GM18526 (cell line): ENCODE results near the gene EXOC6B.

Experiments
- POLR2A ChIP-seq: IDR thresholded peaks from 3 replicates; pipeline ENCODE4 v1.6.1; 2011; ENCODE audit not compliant: insufficient read length; ENCODE audit errors: extremely low read depth

EXOC6B gene

DNA sequence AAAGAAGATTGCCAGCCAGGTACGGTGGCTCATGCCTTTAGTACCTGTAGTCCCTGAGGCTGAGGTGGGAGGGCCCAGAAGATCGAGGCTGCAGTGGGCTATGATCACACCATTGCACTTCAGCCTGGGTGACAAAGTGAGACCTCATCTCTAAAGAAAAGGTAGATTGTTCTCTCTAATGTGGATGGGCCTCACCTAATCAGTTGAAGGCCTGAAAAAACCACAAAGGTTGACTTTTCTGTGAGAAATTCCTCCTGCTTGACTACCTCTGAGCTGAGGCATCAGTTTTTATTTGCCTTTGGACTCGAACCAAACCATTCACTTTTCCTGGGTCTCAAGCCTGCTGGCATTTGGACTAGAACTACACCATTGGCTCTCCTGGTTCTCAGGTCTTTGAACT is 536.1 kb downstream of the EXOC6B start:
- no peak for TF ChIP-seq POLR2A

DNA sequence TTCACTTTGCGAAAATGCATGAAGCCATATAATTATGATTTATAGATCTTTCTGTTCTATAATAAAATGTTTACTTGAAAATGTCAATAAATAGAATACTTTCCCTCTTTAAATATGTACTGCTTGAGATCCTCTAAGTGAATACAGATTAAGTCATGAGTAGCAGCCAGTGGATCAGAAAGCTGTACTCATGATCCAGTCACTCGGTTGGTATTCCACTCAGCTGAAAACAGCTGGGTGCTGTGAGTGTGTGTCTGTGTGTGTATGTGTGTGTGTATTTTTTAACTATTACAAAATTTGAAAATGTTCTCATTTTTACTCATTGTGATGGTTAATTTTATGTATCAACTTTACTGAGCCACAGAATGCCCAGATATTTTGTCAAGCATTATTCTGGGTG is 536.5 kb downstream of the EXOC6B start:
- no peak for TF ChIP-seq POLR2A

DNA sequence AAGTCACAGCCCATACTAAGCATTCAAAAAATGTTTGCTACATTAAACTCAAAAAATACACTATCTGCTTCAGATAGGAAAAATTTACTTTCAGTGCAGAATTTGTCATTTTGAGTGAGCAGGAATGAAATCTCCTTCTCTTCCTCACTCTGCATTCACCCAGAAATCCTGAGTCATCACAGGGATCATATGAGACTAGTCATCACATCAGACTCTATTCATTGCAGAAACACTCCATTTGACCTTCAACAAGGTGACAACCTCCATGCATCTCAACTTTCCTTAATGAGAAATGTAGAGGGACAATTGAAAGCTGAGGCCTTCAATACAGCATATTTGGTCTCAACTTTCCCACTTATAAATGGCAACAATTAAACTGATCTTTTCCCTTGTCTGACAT is 547.8 kb downstream of the EXOC6B start:
- TF ChIP-seq POLR2A, result no peak

DNA sequence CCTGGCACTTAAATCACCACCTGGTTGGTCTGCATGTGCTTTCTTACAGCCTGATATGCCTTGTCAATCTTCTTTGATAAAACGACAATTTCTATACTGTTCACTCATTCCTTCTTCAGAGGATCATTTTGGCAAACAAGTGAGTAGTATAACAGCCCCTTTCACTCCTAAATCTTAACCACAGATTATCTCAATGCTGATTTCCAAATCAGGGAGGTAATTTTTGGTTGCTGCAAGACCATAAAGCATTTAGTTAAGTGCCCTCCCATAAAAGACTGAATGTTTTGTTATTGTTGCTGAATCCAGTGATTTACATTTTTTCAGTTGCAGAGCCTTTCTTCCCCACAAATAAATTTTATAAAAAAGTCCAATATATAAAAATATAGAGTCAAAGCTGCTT is 549.0 kb downstream of the EXOC6B start:
- TF ChIP-seq POLR2A, result no peak

DNA sequence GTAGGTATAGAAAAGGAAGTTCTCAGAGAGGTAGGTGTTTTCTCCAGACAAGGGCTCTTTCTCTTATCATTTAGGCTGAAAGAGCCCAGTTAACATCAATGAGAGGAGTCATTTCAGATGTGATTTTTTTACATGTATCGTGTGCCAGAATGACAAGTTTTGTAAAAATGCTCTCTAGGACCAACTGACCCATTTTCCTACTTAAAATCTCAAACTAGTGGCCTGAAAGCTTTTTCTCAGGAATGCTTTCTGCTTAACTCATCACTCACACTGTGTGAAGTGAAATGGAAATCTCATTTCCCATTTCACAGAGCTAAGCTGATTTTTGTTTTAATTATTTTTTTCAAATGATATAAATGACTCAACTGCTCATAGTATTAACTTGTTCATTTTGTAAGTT is 549.5 kb downstream of the EXOC6B start:
- no peak for TF ChIP-seq POLR2A

DNA sequence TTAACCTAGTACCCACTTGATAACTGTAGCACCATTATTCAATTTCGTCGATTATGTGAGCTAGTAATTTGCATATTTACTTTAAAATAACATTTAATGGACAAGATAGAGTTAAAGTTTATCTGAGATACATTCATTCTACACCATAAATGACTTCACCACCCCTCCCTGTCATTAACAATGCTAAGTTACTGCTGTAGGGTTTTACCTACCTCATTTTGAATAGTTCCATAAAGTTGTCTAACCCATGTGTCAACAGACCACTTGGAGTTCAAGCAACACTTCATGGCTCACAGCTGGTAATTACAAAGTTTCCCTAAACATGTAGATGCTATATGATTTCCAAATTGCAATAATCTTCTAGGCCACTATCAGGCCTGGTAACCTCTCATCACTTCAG is 550.7 kb downstream of the EXOC6B start:
- TF ChIP-seq POLR2A, result no peak

DNA sequence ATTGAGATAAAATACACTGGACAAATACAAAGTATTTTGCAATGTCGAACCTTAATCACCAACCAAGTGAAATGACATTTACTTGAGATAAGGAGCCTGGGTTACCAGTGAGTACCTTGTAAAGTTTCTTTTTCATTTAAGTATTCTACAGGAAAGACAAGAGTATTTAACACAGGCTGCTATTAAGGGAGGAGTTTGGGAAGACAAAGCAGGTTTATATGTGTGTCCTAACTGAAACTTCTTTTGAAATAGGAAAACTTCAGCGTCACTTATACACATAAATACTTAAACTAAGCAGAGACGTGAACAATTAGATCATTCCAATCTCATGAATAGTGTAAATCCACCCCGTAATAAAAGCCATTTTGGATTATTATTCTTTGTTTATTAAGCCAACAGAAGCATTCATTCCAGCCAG is 551.4 kb downstream of the EXOC6B start:
- TF ChIP-seq POLR2A, result no peak

DNA sequence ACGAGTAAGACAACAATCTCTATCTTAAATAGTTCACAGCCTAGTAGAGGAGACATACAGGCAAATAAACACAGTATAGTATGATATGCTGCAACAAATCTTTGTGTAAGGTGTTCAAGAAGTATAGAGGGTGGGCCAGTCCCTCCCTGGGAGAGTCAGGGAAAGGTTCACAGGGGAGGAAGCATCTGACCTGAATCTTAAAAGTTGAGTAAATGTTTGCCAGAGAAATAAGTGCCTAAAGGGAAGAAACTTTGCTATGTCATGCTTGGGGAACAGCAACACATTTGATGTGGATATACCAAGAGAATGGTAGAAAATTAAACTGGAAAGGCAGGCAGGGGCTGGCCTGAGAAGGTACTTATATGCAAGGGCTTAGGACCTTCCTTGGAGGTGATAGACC is 552.4 kb downstream of the EXOC6B start:
- no peak for TF ChIP-seq POLR2A

DNA sequence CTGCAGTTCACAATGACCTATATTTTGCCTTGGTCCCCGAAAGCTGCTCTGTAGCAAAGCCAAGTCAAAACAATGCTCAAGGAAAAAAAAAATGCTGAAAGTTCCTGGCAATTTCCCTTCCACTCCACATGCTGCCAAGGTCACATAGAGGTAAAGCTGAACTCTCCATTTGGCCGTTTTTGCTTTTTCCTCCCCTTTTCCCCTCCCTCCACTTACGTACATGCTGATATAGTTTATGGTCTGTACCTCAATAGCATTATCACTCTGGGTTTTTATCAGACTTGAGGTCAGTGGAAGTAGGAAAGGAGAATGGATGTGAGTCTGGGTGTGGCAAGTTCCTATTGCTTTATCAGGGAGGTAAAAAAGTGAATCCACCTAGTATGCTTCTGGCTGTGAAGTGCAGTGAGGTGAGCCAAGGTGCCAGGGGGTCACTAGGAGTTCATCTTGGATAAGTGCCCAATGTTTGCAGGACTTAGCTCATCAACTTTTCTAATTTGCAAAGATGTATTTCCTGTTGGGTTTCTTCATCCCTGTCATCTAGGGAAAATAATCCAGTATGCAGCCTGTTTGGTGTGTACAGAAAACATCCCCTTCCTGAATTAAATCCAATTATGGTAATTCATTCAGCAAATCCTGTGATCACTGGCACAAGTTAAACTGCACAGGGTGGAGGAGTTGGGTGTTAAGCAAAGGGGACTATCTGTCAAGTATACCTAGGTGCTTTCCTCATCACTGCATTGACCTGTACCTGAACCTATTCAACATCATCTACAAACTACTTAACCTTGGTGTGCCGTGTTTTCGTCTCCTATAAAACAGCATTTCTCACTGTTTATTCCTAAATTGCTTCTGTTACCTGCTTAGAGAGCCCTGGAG is 553.8 kb downstream of the EXOC6B start:
- no peak for TF ChIP-seq POLR2A

DNA sequence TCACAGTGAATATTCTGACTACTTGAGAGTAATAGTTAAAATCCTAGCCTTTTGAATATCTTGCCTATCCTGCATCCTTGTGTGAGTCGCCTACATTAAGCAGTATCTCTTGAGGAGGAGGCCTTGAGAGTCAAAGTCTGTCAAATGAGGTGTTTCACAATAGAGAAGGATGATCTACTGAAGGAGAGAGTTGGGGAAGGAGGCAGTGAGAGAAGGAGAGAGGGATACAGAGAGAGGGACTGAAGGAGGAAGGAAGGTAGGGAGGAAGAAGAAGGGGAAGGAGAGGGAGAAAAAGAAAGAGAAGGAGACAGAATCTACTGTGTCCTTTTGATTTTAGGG is 554.6 kb downstream of the EXOC6B start:
- no peak for TF ChIP-seq POLR2A

DNA sequence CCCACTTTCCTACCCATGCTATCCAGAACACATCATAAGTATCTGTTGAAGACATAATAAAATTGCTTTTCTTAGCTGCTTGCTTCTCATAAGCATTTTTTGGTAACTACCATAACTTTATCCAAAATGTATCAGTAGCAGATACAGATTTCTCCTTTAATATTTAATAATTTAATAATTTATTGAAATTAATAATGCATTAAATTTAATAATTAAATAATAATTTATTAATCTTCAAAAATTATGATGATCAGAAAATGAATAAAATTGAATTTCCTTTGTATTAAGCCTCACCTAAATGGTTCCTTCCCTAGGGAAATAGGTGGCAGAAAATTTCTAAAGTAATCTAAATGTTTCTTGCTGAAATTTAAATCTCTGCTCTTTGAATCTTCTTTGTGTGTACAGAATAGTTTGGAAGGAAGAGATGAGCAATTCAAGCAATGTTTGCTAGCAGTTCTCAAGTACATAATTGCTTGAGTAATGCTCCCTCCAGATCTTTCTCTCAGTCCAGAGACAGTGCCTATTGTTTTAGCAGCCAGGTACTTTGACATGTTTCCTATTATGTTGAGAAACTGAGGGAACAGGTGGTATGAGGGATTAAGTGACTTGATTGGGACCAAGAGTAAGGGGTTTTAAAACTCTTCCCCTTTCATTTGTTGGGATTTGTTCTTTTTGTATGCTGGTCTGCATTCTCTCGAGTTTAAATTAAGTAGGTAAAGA is 555.1 kb downstream of the EXOC6B start:
- no peak for TF ChIP-seq POLR2A

DNA sequence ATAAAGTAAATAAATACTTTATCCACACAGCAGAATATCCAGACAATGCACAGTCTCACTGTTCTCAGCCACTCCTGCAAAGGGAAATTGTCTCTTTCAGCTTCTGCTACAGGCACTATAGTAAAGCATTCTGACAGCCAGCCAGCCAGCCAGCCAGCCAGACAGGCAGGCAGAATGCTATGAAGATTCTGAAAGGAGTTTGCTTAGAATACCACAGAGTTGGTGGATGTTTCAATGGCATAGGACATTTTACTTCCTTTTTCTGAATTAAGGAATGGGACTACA is 562.1 kb downstream of the EXOC6B start:
- TF ChIP-seq POLR2A, result no peak

DNA sequence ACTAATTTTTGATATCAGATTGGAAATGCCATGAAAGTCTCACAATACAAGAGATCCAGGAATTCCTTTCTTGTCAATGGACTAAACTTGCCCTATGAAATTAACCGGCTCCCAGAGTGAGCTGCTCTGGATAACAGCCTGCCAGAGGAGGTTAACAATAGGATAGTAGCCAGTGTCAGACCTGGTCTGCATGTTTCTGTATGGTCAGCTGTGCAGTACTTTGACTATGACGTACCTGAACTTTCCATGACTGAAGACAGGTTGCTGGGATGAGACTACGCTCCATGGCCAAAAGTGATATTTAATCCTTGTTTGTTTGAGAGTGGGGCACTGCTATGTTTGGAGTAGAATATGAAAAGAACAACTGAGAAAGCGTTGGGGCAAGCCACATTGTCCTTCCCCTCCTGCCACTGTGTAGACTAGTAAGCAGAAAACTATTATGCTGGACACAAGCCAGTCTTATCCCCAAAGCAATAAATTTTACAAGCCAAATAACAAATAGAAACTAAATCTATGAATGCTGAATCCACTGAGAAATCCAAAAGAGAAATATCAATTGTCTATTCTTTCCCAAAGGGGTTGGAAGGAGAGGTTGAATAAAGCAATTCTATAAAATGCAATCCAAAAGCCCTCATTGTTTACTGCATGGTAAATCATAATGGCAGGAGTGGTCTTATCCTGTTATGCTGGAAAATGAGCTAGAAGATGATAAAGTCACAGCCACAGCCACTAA is 562.6 kb downstream of the EXOC6B start:
- no peak for TF ChIP-seq POLR2A

DNA sequence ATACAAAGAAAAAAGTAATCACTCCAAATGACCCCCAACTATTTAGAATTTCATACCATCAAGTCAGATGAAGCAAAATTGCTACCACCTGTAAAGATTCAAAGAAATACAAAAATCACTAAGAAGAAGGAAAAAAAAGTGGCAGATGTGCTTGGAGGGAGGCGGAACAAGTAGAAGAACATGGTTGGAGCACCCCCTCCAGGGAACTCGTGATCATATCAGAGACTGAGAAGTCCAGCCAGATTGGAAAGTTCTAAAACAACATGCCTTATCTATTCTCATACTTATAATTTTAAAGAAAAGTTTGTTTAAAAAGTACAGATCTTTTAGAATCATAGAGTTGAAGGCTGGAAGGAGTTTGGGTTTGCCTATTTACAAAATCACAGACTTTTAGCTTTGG is 564.8 kb downstream of the EXOC6B start:
- TF ChIP-seq POLR2A, result no peak

DNA sequence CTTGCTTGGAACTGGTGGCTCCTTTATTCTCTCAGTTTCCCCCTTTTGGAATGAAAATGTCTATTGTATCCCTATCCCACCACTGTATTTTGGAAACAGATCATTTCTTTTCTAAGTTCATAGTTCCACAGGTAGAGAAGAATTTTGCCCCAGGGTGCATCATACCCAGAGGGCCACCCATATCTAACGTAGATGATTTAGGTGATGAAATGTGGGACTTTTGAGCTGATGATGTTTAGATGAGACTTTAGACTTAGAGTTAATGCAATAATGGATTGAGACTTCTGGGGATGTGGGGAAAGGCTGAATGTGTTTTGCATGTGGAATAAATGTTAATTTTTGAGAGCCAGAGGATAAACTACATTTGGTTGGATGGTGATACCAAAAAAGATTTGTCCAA is 570.3 kb downstream of the EXOC6B start:
- TF ChIP-seq POLR2A, result no peak

DNA sequence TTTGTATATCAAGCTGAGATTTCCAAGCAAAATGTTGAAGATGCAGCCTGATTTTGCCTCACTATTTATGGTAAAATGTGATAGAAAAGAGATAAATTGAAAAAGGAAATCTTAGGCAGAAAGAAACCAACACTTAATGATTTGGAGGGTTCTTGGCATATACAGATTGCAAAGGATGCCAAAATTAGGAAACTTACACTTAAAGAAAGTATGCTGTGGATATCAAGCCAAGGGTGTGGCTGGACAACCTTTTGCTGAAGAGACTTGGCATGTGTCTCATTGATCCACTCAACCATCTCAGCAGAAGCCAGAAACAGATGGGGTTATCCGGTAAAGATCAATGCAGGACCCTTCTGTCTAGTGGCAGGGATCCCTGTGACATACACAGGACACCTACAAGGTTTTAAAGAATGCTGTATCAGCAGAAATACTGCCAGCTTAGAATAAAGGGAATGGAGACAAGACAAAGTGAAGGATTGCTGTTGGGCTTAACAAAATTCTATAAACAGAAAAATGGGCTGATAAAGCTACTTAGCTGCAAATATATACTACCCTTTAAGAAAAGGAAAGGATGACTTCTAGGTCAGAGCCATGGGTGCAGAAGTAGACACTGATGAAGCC is 570.9 kb downstream of the EXOC6B start:
- no peak for TF ChIP-seq POLR2A

DNA sequence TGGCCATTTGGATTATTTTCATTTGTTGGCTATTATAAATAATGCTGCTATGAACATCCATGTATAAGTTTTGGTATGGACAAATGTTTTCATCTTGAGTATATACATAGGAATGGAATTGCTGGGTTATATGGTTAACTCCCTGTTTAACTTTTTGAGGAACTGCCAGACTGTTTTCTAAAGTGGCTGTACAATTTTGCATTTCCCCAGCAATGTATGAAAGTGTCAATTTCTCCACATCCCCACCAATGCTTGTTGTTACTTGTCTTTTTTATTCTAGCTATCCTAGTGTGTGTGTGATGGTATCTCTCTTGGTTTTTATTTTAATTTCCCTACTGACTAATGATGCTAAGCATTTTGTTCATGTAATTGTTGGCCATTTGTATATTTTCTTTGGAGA is 587.5 kb downstream of the EXOC6B start:
- TF ChIP-seq POLR2A, result no peak

DNA sequence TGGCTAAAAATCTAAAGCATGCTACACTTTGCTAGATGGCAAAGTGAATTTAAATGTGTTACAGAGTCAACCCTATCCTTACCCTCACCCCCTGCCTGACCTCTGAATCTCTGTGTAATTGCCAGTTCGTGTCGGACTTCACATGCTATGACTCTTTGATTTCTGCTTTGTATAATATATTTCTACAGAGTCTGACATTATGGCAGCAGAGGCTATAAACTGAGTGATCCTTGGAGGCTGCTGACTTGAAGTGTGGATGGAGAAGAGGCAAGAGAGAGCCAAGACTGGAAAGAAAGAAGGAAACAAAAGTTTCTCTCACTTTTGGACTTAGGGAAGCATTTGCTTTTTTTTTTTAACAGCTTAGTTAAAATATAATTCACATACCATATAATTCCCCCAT is 588.3 kb downstream of the EXOC6B start:
- TF ChIP-seq POLR2A, result no peak
